ENCODE measurements around the gene SSC5D.

Gene SSC5D

DNA sequence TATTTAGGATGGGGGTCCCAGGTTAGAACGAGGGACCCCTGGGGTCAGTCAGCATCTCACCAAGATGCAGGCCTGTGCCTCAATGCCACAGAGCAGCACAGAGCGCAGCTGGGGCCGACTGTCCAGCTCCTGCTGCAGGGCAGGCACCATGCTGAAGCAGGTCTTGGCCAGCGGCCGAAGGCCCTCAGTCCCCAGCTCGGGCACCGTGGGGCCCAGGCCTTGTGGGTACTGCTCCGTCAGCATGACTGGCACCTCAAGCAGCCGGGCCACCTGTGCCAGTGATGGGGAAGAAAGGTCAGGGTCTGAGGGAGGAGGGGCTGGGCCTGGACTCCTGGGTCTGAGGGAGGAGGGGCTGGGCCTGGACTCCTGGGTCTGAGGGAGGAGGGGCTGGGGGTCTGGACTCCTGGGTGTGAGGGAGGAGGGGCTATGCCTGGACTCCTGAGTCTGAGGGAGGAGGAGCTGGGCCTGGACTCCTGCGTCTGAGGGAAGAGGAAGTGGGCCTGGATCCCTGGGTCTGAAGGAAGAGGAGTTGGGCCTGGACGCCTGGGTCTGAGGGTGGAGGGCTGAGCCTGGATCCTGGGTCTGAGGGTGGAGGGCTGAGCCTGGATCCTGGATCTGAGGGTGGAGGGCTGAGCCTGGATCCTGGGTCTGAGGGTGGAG is 32.5 kb upstream of the SSC5D start:
- DNase-seq (ENCODE audit: low read depth) = no peak

DNA sequence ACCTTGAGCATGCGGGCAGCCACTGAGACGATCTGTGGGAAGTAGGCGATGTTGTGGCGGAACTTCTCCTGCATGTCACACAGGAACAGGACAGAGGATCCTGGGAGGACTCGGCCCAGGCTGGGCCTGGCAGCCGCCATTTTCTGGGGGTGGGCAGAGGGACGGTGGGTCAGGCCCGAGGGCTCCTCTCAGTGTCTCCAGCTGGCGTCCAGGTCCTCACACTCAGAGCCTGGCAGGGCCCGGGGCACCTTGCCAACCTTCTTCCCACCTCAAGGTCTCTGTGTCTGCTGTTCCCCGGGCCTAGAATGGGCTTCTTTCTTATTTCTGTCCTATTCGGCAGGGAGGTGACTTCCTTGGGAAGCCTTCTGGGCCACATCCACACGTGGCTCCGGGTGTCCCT is 31.9 kb upstream of the SSC5D start:
- no peak for DNase-seq (ENCODE audit: low read depth)

DNA sequence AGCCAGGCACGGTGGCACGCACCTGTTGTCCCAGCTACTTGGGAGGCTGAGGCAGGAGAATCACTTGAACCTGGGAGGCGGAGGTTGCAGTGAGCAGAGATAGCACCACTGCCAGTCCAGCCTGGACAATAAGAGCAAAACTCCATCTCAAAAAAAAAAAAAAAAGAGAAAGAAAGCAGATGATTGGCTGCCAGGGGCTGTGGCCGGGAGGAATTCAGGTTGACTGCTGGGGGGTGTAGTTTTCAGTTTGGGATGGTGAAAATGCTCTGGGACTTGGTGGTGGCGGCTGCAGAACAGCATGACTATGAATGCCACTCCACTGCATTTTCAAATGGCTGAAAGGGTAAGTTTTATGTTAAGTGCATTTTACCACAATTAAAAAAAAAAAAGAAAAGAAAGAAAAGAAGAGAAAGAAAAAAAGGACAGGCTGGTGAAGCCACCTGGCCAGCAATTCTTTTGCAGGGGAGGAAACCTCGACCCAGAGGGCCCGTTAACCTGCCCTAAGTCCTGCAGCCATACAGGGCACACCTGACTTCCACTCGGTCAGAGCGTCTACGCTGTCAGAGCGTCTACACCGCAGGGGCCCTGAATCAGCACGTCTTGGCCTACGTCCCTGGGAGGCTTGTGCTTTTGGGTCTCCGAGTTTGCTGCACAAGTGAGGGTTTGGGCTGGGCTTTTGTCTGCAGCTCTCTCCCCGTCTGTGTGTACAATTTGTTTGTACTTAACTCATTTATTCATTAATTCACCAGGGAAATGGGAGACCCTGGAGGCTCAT is 30.4 kb upstream of the SSC5D start:
- no peak for DNase-seq (ENCODE audit: low read depth)

- no peak for DNase-seq (ENCODE audit: low read depth)
These were observed 28.7 kb upstream of the SSC5D start for GRCh38 chr19:55459551-55459949.

DNA sequence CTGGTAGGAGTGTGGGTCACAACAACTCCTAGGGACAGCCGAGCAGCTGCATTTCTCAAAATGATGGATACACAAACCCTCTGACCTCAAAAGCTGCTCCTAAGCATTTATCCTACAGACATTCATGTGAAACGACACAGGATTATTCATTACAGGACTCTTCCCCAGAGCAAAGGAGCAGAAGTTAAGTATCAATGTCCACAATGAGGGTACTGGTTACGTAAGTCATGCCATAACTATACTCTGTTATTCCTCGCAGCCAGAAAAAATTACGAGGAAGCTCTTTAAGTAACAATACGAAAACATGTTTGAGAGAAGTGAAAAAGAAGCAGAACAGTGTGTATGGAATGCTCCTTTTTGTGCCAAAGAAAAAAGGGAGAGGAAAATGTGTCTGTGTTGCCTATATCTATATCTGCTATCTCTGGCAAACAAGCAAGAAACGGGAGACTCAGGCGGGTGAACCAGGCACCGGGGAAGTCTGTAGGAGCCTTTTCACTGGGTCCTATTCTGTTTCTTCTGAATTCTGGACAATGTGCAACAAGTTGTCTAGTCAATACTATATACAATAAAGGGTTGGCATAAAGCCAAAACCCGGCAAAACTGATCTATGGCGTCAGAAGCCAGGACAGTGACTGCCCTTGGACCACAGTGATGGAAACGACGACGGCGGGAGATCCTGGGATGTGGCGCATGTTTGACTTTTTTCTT is 28.1 kb upstream of the SSC5D start:
- DNase-seq (ENCODE audit: low read depth) = no peak

DNA sequence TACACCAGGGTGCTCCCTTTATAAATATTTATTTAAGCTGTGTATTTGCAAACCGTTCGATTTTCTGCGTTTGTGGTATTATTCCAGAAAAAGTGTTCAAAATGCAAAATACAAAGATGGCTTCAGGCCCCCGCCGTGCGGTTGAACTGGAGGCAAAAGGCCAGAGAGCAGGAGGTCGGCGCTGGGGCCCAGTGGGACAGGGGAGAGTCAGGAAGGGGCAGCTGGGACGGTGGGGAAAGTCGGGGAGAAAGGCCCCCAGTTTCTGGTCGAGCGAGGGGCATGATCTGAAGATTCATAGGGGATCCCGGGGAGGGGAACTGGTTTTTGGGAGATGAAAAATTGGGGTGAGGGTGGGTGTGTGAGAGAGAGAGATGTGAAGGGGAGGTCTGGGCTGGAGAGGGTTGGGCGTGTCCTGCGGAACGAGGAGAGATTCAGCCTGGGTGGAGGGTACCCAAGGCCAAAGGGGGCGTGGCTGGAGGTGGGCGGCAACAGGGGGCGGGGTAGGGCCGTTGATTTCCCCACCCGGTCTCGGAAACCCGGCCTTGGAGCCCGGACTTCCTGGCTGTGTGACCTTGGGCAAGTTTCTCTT is 27.5 kb upstream of the SSC5D start:
- DNase-seq (ENCODE audit: low read depth) = no peak

GRCh38 chr19:55461259-55461973 is 26.8 kb upstream of the SSC5D start, which contains the start of gene ISOC2:
ISOC2 (minus strand) TSS chr19:55461642; CDS start chr19:55456486, 5,156 bp downstream.
- peak; percentile 100 for DNase-seq (ENCODE audit: low read depth)

DNA sequence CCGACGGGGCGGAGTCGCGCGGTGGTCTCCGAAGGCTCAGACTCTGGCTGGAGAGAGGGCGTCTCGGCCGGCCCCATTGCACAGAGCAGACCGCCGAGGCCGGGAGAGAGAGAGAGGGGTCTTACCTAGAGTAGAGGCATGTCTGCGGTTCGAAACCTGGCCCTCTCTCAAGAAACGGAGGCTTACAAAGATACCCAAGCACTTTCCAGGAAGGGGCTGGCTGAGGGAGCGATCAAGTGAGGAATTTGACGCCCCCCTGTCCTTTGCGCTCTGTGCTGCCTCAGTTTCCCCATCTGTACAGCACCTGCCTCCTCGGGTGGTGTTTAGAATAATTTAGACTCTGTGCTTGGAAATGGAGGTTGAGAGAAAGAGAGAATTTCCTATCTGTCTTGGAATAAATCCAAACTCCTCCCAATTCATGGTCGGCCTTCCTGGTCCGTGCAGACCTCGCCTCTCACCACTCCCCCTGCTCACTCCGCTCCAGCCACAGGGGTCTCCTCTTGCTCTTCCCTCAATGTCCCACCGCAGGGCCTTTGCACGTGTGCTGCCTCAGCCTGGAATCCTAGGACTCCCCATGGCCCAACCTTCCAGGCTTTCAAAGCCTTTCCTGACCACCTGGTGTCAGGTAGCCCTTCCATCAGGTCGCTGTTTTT is 26.1 kb upstream of the SSC5D start:
- no peak for DNase-seq (ENCODE audit: low read depth)

DNA sequence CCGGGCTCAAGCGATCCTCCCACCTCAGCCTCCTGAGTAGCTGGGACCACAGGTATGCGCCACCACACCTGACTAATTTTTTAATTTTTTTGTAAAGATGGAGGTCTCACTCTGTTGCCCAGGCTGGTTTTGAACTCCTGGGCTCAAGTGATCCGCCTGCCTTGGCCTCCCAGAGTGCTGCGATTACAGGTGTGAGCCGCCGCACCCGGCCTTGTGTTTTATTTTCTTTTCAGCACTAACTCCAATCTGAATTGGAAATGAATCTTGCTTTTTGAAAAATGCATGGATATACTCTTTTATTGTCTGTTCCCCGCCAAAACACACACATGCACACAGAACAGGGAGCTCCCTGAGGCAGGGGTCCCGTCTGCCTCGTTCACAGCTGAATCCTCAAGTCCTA is 25.5 kb upstream of the SSC5D start:
- no peak for DNase-seq (ENCODE audit: low read depth)

DNA sequence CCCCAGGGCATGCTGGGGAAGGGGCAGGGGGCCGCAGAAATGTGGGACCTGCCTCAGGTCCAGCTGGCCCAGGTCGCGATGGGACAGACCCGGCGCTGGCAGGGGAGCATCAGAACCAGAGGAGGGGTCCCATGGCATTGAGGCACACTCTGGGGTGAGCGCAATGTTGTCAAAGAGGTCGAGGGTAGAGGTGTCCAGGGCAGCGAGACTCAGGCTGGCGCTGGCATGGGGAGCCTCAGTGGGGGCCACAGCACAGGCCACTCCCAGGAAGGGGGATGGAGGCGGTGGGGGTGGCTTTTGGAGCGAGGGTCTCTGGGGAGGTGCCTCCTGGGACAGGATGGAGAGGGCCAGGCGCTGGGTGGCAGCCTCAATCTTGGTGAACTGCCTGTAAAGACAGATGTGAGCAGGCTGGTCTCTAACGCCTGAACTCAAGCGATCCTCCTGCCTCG is 24.6 kb upstream of the SSC5D start:
- DNase-seq (ENCODE audit: low read depth) = no peak

- DNase-seq (ENCODE audit: low read depth) = no peak
These were observed 24.1 kb upstream of the SSC5D start for GRCh38 chr19:55464039-55464661.

DNA sequence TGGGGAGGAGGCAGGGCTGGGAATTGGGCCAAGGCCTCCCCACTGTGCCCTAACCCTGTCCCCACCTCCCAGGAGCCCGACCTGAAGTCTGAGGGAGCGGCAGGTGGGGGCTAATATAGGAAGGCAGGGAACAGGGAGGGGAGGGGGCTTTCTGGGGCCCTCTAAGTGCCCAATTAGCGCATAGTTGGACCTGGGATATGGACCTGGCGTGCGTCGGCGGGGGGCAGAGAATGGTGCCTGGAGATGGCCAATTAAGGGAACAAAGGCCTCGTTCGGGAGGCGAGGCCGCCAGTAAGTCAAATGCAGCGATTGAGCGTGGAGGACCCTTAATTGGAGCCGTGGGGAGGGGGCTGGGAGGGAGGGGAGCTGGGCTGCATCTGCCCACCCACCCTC is 23.6 kb upstream of the SSC5D start, which contains the start of gene C19orf85:
TSS of gene C19orf85 (minus strand) at position 90 of the 393 bp plus-strand sequence. CDS start 197 bp downstream, outside the sequence.
- DNase-seq (ENCODE audit: low read depth) = no peak

DNA sequence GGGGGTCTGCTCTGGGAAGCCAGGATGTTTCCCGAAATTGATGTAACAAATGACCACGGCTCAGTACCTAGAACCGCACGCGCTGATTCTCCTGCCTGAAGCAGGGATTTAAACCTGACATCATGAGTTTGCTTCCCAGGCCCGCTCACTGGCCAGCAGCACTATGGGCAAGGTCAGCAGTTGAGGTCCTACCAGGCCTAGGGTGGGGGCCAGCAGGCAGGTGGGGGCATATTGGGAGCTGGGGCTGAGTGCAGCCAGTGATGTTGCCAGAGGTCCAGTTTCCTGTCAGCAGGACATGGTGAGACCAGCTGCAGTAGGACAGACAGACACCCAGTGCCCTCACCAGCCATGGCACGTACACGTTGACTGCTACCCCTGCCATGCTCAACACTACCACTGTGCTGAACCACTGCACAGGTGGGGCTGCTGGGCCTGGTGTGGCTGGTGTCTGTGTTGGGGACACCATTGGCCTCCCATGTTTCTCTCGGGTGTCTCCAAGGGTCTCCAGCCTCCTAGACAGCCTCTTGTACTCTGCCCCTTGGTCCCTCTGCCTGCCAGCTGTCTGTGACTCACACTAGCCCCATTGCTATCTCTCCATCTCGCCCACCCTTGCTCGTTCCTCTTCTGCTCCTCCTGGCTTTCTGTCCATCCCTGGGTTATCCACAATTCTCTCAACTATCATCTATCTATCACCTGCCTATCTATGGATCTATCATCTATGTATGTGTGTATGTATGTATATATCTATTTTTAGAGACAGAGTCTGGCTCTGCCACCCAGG is 22.6 kb upstream of the SSC5D start:
- DNase-seq (ENCODE audit: low read depth) = no peak

GRCh38 chr19:55466241-55466614 is 22.0 kb upstream of the SSC5D start:
- no peak for DNase-seq (ENCODE audit: low read depth)

GRCh38 chr19:55467236-55468053 is 20.8 kb upstream of the SSC5D start:
- peak; percentile 61 for DNase-seq (ENCODE audit: low read depth)

GRCh38 chr19:55468054-55468393 is 20.2 kb upstream of the SSC5D start:
- no peak for DNase-seq (ENCODE audit: low read depth)

DNA sequence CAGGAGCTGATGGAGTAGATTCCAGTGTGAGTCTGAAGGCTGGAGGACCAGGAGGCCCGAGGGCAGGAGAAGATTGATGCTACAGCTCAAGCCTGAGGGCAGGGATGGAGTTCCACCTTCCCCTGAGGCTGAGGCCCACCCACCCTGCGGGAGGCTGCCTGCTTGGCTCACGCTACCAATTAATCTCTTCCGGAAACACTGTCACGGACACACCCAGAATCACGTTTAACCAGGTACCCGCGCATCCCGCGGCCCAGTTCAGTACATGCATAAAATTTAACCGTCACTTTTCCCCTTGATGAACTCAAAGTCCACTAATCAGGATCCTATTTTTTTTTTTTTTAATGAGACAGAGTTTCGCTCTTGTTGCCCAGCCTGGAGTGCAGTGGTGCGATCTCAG is 17.0 kb upstream of the SSC5D start:
- DNase-seq (ENCODE audit: low read depth) = no peak

- DNase-seq (ENCODE audit: low read depth) = no peak
These were observed 15.8 kb upstream of the SSC5D start for GRCh38 chr19:55472463-55472862.

Data from activated T-helper 9 cell treated with anti-CD3 and anti-CD28 coated beads, Interleukin-2, amount 50 U/mL, for 16 hours (primary cell).